GM23338 (cell line): ENCODE results near the gene CTNND2. TPM values are rescaled to one million over a fixed set of nuclear protein-coding genes. Genes with fewer than 3 reads are reported as not detected.

ENCODE experiments used
- ATAC-seq: fragments of 200-7000 bp; cut with Tn5 transposase; 3 replicates; pipeline ENCODE4 v1.9.1; 2020
- DNase-seq: peaks from one replicate; pipeline ENCODE4 v3.0.0-alpha.2; 2015; ENCODE audit warnings: low spot score
- H2AFZ ChIP-seq: fragments of 200-600 bp; sonication (generic); 2 replicates; pipeline ENCODE4 v1.8.0; 2016; ENCODE audit warnings: antibody characterized with exemption, mild to moderate bottlenecking, moderate library complexity
- H3F3A ChIP-seq: fragments of 200-600 bp; sonication (generic); replicated peaks from 2 replicates; pipeline ENCODE4 v1.8.0; 2017; ENCODE audit warnings: antibody characterized with exemption, mixed run types, low read depth
- H3K27ac ChIP-seq: fragments of 200-600 bp; sonication (generic); 2 replicates; pipeline ENCODE4 v1.6.1; 2016; ENCODE audit warnings: low read depth
- H3K27me3 ChIP-seq: fragments of 200-600 bp; sonication (generic); 2 replicates; pipeline ENCODE4 v1.8.0; 2016; ENCODE audit warnings: mild to moderate bottlenecking, mixed run types, moderate library complexity; ENCODE audit not compliant: insufficient read depth
- H3K36me3 ChIP-seq: fragments of 200-600 bp; sonication (generic); 2 replicates; pipeline ENCODE4 v1.8.0; 2016; ENCODE audit warnings: mild to moderate bottlenecking; ENCODE audit not compliant: insufficient read depth
- H3K4me1 ChIP-seq: fragments of 200-600 bp; sonication (generic); 2 replicates; pipeline ENCODE4 v1.8.0; 2016; ENCODE audit warnings: mild to moderate bottlenecking, moderate library complexity; ENCODE audit not compliant: insufficient read depth
- H3K4me2 ChIP-seq: fragments of 200-600 bp; sonication (generic); 2 replicates; pipeline ENCODE4 v1.7.1; 2017; ENCODE audit warnings: mixed run types
- H3K4me3 ChIP-seq: fragments of 200-600 bp; sonication (generic); 2 replicates; pipeline ENCODE4 v1.6.1; 2016; ENCODE audit warnings: mixed run types
- H3K79me2 ChIP-seq: fragments of 200-600 bp; sonication (generic); replicated peaks from 2 replicates; pipeline ENCODE4 v1.8.0; 2017; ENCODE audit warnings: mild to moderate bottlenecking; ENCODE audit not compliant: insufficient read depth
- H3K9me2 ChIP-seq: fragments of 200-600 bp; sonication (generic); 2 replicates; pipeline ENCODE4 v1.8.0; 2017; ENCODE audit not compliant: insufficient read depth
- H4K20me1 ChIP-seq: fragments of 200-600 bp; sonication (generic); replicated peaks from 2 replicates; pipeline ENCODE4 v1.8.0; 2017; ENCODE audit warnings: mild to moderate bottlenecking; ENCODE audit not compliant: insufficient read depth
- H3K27ac Mint-ChIP-seq: 2 replicates; pipeline ENCODE4 v1.8.0; 2020; ENCODE audit warnings: inconsistent platforms, mild to moderate bottlenecking, moderate library complexity, mixed read lengths
- H3K27me3 Mint-ChIP-seq: 3 replicates; pipeline ENCODE4 v1.8.0; 2022; ENCODE audit warnings: low read depth, mild to moderate bottlenecking, moderate library complexity, mixed read lengths, inconsistent platforms; ENCODE audit not compliant: insufficient read depth, poor library complexity
- H3K36me3 Mint-ChIP-seq: 3 replicates; pipeline ENCODE4 v1.8.0; 2021; ENCODE audit warnings: low read depth, mild to moderate bottlenecking, inconsistent platforms, moderate library complexity, mixed read lengths
- H3K4me1 Mint-ChIP-seq: 3 replicates; pipeline ENCODE4 v1.8.0; 2020; ENCODE audit warnings: mild to moderate bottlenecking, inconsistent platforms, mixed read lengths
- H3K4me3 Mint-ChIP-seq: 3 replicates; pipeline ENCODE4 v1.8.0; 2021; ENCODE audit warnings: moderate library complexity, mild to moderate bottlenecking, inconsistent platforms, mixed read lengths
- H3K9me3 Mint-ChIP-seq: 3 replicates; pipeline ENCODE4 v1.8.0; 2020; ENCODE audit warnings: moderate library complexity, mild to moderate bottlenecking, inconsistent platforms, mixed read lengths
- EZH2 ChIP-seq: fragments of 200-600 bp; sonication (generic); IDR thresholded peaks from one replicate; pipeline ENCODE4 v1.8.0; 2017; ENCODE audit warnings: antibody characterized with exemption, mild to moderate bottlenecking, low read depth; ENCODE audit not compliant: unreplicated experiment
- EZH2phosphoT487 ChIP-seq: fragments of 200-600 bp; sonication (generic); IDR thresholded peaks from one replicate; pipeline ENCODE4 v1.8.1; 2018; ENCODE audit warnings: antibody characterized with exemption; ENCODE audit not compliant: unreplicated experiment
- NANOG ChIP-seq: IDR thresholded peaks from 2 replicates; pipeline ENCODE4 v1.6.1; 2016; ENCODE audit warnings: antibody characterized with exemption, borderline replicate concordance
- POLR2AphosphoS5 ChIP-seq: IDR thresholded peaks from 2 replicates; pipeline ENCODE4 v1.6.1; 2016; ENCODE audit warnings: antibody characterized with exemption, low read depth
- STAT1 ChIP-seq: IDR thresholded peaks from one replicate; pipeline ENCODE4 v1.6.1; 2016; ENCODE audit warnings: antibody characterized with exemption; ENCODE audit not compliant: unreplicated experiment
- ZNF331 ChIP-seq: fragments of 250-450 bp; sonication (Bioruptor Pico); IDR thresholded peaks from 2 replicates; pipeline ENCODE4 v1.5.0; 2020; ENCODE audit warnings: low read depth, mild to moderate bottlenecking, moderate library complexity
- polyA plus RNA-seq: library from polyadenylated mRNA; unstranded; fragments of >200 nt; fragmentation: Nextera tagmentation; extraction: Ambion mirVana; gene quantifications from 2 replicates; pipeline ENCODE4 v1.2.1, GENCODE V29; 2016
- total RNA-seq: library from RNA; depleted of rRNA; stranded (reverse); fragments of >200 nt; shearing (Covaris generic); gene quantifications from 2 replicates; pipeline ENCODE4 v1.2.3, GENCODE V29; 2014
- TF ChIP-seq, protein P1 (sequence below): IDR thresholded peaks from one replicate; pipeline ENCODE4 v1.6.1; 2018; ENCODE audit warnings: antibody characterized with exemption; ENCODE audit not compliant: unreplicated experiment
- TF ChIP-seq, protein P2 (sequence below): IDR thresholded peaks from 2 replicates; pipeline ENCODE4 v1.6.1; 2016; ENCODE audit warnings: antibody characterized with exemption
- TF ChIP-seq, protein P3 (sequence below), 2 experiments: fragments of 200-600 bp in 1 of 2; sonication (generic) in 1 of 2; conservative IDR thresholded peaks; 2 replicates each; pipeline versions ENCODE4 v1.5.1 to v1.6.1; 2016 to 2017; ENCODE audit warnings: antibody characterized with exemption in 2 of 2, low read depth in 2 of 2, mild to moderate bottlenecking in 2 of 2, moderate library complexity in 1 of 2
- TF ChIP-seq, protein P4 (sequence below): fragments of 250-450 bp; sonication (Bioruptor Pico); IDR thresholded peaks from 2 replicates; pipeline ENCODE4 v1.5.0; 2020; ENCODE audit warnings: mild to moderate bottlenecking, moderate library complexity

Gene CTNND2
- total and polyA plus RNA-seq, 2 experiments from 2014 or later = 5.1 to 7.0 TPM

DNA sequence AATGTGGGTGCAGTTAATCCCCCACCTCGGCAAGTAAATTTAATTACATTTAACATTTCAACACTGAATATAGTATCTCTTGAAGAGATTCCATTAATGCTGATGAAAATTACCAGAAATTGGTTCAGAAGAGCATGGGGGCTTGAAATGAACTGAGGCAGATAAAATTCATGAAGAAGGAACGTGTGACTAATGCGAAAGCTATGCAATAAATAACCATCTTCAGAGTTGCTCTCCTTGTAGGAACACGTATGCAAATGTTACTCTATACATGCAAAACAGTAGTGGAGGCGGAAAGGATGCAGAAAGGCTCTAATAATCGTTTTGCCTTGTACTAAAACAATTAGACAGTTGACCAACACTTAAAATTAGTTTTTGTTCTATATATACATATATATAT, 320.2 kb downstream of the CTNND2 start (continued):
- TF ChIP-seq, protein P1, sequence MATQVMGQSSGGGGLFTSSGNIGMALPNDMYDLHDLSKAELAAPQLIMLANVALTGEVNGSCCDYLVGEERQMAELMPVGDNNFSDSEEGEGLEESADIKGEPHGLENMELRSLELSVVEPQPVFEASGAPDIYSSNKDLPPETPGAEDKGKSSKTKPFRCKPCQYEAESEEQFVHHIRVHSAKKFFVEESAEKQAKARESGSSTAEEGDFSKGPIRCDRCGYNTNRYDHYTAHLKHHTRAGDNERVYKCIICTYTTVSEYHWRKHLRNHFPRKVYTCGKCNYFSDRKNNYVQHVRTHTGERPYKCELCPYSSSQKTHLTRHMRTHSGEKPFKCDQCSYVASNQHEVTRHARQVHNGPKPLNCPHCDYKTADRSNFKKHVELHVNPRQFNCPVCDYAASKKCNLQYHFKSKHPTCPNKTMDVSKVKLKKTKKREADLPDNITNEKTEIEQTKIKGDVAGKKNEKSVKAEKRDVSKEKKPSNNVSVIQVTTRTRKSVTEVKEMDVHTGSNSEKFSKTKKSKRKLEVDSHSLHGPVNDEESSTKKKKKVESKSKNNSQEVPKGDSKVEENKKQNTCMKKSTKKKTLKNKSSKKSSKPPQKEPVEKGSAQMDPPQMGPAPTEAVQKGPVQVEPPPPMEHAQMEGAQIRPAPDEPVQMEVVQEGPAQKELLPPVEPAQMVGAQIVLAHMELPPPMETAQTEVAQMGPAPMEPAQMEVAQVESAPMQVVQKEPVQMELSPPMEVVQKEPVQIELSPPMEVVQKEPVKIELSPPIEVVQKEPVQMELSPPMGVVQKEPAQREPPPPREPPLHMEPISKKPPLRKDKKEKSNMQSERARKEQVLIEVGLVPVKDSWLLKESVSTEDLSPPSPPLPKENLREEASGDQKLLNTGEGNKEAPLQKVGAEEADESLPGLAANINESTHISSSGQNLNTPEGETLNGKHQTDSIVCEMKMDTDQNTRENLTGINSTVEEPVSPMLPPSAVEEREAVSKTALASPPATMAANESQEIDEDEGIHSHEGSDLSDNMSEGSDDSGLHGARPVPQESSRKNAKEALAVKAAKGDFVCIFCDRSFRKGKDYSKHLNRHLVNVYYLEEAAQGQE = no peak
- TF ChIP-seq, protein P2, sequence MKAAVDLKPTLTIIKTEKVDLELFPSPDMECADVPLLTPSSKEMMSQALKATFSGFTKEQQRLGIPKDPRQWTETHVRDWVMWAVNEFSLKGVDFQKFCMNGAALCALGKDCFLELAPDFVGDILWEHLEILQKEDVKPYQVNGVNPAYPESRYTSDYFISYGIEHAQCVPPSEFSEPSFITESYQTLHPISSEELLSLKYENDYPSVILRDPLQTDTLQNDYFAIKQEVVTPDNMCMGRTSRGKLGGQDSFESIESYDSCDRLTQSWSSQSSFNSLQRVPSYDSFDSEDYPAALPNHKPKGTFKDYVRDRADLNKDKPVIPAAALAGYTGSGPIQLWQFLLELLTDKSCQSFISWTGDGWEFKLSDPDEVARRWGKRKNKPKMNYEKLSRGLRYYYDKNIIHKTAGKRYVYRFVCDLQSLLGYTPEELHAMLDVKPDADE = no peak

DNA sequence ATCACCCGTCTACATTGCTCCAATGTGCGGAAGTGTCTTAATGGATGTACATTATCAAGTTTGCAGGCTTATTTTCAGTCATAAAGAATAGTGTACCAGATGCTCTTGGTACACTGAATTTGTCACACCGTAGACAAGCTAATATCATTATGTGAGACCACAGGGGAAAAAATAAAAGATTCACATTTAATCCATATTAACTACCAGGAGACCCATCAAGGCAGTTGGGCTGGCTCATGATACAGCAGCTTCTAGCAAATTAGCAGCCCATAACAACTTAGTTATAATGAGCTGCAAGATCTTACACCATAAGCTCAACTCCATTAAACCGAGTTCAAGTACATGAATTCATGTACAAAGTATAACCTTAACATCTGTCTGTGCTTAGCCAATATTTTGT, 324.9 kb downstream of the CTNND2 start:
- Mint-ChIP-seq H3K27ac (no peak overlapping the region), H3K9me3 (no peaks in the 10 kb centered on the region), H3K4me3 (no peak overlapping the region), H3K36me3 (no peaks in the 10 kb centered on the region), H3K4me1 (peaks cover 22% of the 10 kb centered on the region), H3K27me3 (no peaks in the 10 kb centered on the region)
- DNase-seq = no peak
- H3K4me2 ChIP-seq = no peak overlapping the region
- no peak overlapping the region for H3K4me3 ChIP-seq
- H3F3A ChIP-seq = no peaks in the 10 kb centered on the region
- H3K27ac ChIP-seq = no peak overlapping the region
- H3K79me2 ChIP-seq = no peaks in the 10 kb centered on the region
- no peaks in the 10 kb centered on the region for H3K36me3 ChIP-seq
- no peaks in the 10 kb centered on the region for H4K20me1 ChIP-seq
- no peaks in the 10 kb centered on the region for H3K27me3 ChIP-seq
- peaks cover 10% of the 10 kb centered on the region for H3K4me1 ChIP-seq
- TF ChIP-seq, protein P3, sequence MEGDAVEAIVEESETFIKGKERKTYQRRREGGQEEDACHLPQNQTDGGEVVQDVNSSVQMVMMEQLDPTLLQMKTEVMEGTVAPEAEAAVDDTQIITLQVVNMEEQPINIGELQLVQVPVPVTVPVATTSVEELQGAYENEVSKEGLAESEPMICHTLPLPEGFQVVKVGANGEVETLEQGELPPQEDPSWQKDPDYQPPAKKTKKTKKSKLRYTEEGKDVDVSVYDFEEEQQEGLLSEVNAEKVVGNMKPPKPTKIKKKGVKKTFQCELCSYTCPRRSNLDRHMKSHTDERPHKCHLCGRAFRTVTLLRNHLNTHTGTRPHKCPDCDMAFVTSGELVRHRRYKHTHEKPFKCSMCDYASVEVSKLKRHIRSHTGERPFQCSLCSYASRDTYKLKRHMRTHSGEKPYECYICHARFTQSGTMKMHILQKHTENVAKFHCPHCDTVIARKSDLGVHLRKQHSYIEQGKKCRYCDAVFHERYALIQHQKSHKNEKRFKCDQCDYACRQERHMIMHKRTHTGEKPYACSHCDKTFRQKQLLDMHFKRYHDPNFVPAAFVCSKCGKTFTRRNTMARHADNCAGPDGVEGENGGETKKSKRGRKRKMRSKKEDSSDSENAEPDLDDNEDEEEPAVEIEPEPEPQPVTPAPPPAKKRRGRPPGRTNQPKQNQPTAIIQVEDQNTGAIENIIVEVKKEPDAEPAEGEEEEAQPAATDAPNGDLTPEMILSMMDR (conservative IDR thresholded peaks at IDR 0.05; ENCODE audit: low read depth in 2 of 2) = no peak
- TF ChIP-seq NANOG (no peak), ZNF331 (CRISPR knock-in tag) (no peak), STAT1 (no peak), EZH2phosphoT487 (no peak), POLR2AphosphoS5 (no peak), EZH2 (no peak)
- TF ChIP-seq, protein P4, sequence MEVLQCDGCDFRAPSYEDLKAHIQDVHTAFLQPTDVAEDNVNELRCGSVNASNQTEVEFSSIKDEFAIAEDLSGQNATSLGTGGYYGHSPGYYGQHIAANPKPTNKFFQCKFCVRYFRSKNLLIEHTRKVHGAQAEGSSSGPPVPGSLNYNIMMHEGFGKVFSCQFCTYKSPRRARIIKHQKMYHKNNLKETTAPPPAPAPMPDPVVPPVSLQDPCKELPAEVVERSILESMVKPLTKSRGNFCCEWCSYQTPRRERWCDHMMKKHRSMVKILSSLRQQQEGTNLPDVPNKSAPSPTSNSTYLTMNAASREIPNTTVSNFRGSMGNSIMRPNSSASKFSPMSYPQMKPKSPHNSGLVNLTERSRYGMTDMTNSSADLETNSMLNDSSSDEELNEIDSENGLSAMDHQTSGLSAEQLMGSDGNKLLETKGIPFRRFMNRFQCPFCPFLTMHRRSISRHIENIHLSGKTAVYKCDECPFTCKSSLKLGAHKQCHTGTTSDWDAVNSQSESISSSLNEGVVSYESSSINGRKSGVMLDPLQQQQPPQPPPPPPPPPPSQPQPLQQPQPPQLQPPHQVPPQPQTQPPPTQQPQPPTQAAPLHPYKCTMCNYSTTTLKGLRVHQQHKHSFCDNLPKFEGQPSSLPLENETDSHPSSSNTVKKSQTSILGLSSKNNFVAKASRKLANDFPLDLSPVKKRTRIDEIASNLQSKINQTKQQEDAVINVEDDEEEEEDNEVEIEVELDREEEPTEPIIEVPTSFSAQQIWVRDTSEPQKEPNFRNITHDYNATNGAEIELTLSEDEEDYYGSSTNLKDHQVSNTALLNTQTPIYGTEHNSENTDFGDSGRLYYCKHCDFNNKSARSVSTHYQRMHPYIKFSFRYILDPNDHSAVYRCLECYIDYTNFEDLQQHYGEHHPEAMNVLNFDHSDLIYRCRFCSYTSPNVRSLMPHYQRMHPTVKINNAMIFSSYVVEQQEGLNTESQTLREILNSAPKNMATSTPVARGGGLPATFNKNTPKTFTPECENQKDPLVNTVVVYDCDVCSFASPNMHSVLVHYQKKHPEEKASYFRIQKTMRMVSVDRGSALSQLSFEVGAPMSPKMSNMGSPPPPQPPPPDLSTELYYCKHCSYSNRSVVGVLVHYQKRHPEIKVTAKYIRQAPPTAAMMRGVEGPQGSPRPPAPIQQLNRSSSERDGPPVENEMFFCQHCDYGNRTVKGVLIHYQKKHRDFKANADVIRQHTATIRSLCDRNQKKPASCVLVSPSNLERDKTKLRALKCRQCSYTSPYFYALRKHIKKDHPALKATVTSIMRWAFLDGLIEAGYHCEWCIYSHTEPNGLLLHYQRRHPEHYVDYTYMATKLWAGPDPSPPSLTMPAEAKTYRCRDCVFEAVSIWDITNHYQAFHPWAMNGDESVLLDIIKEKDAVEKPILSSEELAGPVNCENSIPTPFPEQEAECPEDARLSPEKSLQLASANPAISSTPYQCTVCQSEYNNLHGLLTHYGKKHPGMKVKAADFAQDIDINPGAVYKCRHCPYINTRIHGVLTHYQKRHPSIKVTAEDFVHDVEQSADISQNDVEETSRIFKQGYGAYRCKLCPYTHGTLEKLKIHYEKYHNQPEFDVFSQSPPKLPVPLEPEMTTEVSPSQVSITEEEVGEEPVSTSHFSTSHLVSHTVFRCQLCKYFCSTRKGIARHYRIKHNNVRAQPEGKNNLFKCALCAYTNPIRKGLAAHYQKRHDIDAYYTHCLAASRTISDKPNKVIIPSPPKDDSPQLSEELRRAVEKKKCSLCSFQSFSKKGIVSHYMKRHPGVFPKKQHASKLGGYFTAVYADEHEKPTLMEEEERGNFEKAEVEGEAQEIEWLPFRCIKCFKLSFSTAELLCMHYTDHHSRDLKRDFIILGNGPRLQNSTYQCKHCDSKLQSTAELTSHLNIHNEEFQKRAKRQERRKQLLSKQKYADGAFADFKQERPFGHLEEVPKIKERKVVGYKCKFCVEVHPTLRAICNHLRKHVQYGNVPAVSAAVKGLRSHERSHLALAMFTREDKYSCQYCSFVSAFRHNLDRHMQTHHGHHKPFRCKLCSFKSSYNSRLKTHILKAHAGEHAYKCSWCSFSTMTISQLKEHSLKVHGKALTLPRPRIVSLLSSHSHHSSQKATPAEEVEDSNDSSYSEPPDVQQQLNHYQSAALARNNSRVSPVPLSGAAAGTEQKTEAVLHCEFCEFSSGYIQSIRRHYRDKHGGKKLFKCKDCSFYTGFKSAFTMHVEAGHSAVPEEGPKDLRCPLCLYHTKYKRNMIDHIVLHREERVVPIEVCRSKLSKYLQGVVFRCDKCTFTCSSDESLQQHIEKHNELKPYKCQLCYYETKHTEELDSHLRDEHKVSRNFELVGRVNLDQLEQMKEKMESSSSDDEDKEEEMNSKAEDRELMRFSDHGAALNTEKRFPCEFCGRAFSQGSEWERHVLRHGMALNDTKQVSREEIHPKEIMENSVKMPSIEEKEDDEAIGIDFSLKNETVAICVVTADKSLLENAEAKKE (CRISPR knock-in tag) = no peak
- TF ChIP-seq, protein P2 = no peak
- H3K9me2 ChIP-seq = no peaks in the 10 kb centered on the region
- no peak overlapping the region for H2AFZ ChIP-seq
- ATAC-seq = no peak
